GM19372 (cell line): Measurements from ENCODE around the gene RASL10B.

ENCODE experiments used
- ATAC-seq: cut with Tn5 transposase; IDR thresholded peaks from one replicate; pipeline ENCODE4 v1.9.1; 2021; ENCODE audit warnings: mild to moderate bottlenecking, low read depth, moderate library complexity; ENCODE audit not compliant: unreplicated experiment

The RASL10B gene

GRCh38 chr17:35716897-35717465 is 14.5 kb upstream of the RASL10B start:
- ATAC-seq, result no peak

- no peak for ATAC-seq
Observed at GRCh38 chr17:35717475-35717874, 14.0 kb upstream of the RASL10B start.

- ATAC-seq, result no peak
Observed at GRCh38 chr17:35723735-35724134, 7.7 kb upstream of the RASL10B start.

GRCh38 chr17:35725058-35725457 is 6.4 kb upstream of the RASL10B start:
- ATAC-seq, result no peak

GRCh38 chr17:35725802-35726126 is 5.7 kb upstream of the RASL10B start:
- no peak for ATAC-seq

GRCh38 chr17:35726127-35726952 is 5.1 kb upstream of the RASL10B start:
- no peak for ATAC-seq

- ATAC-seq, result no peak
Observed at GRCh38 chr17:35726953-35727460, 4.4 kb upstream of the RASL10B start.

GRCh38 chr17:35727635-35728034 is 3.8 kb upstream of the RASL10B start:
- no peak for ATAC-seq

GRCh38 chr17:35728551-35728950 is 2.9 kb upstream of the RASL10B start:
- ATAC-seq, result no peak

GRCh38 chr17:35729405-35729833 is 2.0 kb upstream of the RASL10B start:
- no peak for ATAC-seq

GRCh38 chr17:35730400-35731005 is 936 bp upstream of the RASL10B start:
- ATAC-seq, result no peak

- no peak for ATAC-seq
Observed at GRCh38 chr17:35731917-35732805, 722 bp downstream of the RASL10B start.

- ATAC-seq, result no peak
Observed at GRCh38 chr17:35732806-35733136, 1.3 kb downstream of the RASL10B start.

GRCh38 chr17:35733366-35733765 is 1.9 kb downstream of the RASL10B start:
- ATAC-seq, result no peak

GRCh38 chr17:35734396-35734795 is 3.0 kb downstream of the RASL10B start:
- ATAC-seq, result no peak

GRCh38 chr17:35735036-35735805 is 3.8 kb downstream of the RASL10B start:
- no peak for ATAC-seq

- no peak for ATAC-seq
Observed at GRCh38 chr17:35736236-35736635, 4.8 kb downstream of the RASL10B start.

- ATAC-seq, result no peak
Observed at GRCh38 chr17:35738519-35739133, 7.2 kb downstream of the RASL10B start.

- ATAC-seq, result no peak
Observed at GRCh38 chr17:35740216-35740615, 8.8 kb downstream of the RASL10B start.
